Measurements from ENCODE around the gene APOA1. TPM values are rescaled to one million over a fixed set of nuclear protein-coding genes. Genes with fewer than 3 reads are reported as not detected.

Gene APOA1
- total RNA-seq, 2 experiments from 2014 or later = 0.47 to 0.77 TPM

DNA sequence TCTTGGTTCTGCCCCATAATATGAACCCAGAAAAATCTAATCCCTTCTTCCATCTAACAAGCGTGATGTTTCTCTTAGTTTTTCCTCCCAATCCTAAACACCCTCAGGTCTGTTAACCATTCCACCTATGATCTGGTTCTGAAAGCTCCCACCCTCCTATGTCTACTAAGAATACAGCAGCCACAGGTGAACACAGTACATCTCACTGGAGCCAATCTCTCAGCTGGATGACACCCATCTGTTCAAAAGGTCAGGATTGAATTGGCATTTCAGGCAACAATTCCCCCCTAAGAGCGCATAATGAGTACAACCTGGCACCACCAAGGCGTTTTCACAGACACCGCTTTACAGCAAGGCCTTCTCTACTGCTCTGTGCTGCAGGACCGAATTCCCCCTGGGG lies 19.0 kb upstream of the APOA1 start:
- Histone ChIP-seq H3K36me3 (ENCODE audit: insufficient read depth, low read length) (peaks cover 43% of the 10 kb centered on the region), H3K4me3 (ENCODE audit: low read length) (no peak overlapping the region), H3K27ac (ENCODE audit: low read depth in 1 of 2, low read length in 2 of 2) (peak overlapping the region in 1 of 2 donors; percentile 5), H3K27me3 (ENCODE audit: control insufficient read depth in 1 of 2, insufficient read depth in 2 of 2, low read length in 2 of 2) (no peaks in the 10 kb centered on the region), H3K4me1 (ENCODE audit: insufficient read depth, low read length) (peaks cover 54% of the 10 kb centered on the region), H3K9me3 (ENCODE audit: control insufficient read depth in 1 of 2, insufficient read depth in 1 of 2, low read length in 2 of 2) (no peaks in the 10 kb centered on the region)
- Mint-ChIP-seq H3K9me3 (no peaks in the 10 kb centered on the region), H3K4me1 (ENCODE audit: low read depth) (peaks cover 55% of the 10 kb centered on the region), H3K27me3 (no peaks in the 10 kb centered on the region), H3K27ac (peak overlapping the region; percentile 82), H3K4me3 (peak overlapping the region; percentile 26), H3K36me3 (ENCODE audit: low read depth) (peaks cover 46% of the 10 kb centered on the region)
- ATAC-seq (ENCODE audit: poor library complexity) (no peak), DNase-seq (no peak)
- ChIA-PET POLR2A (no interaction called here), CTCF (interaction anchor here (0.8 kb wide), 1 partner anchor 20 kb away, joined by 4 read pairs; no protein-coding TSS in a partner anchor)
- TF ChIP-seq, protein P1, sequence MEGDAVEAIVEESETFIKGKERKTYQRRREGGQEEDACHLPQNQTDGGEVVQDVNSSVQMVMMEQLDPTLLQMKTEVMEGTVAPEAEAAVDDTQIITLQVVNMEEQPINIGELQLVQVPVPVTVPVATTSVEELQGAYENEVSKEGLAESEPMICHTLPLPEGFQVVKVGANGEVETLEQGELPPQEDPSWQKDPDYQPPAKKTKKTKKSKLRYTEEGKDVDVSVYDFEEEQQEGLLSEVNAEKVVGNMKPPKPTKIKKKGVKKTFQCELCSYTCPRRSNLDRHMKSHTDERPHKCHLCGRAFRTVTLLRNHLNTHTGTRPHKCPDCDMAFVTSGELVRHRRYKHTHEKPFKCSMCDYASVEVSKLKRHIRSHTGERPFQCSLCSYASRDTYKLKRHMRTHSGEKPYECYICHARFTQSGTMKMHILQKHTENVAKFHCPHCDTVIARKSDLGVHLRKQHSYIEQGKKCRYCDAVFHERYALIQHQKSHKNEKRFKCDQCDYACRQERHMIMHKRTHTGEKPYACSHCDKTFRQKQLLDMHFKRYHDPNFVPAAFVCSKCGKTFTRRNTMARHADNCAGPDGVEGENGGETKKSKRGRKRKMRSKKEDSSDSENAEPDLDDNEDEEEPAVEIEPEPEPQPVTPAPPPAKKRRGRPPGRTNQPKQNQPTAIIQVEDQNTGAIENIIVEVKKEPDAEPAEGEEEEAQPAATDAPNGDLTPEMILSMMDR (IDR thresholded peaks at IDR 0.05) = no peak
- intact Hi-C loops (cut with DNase I, micrococcal nuclease) = loop anchor here in 1 of 2 experiments (10.0 kb wide), 1 partner anchor 68 kb away; no protein-coding TSS in a partner anchor

DNA sequence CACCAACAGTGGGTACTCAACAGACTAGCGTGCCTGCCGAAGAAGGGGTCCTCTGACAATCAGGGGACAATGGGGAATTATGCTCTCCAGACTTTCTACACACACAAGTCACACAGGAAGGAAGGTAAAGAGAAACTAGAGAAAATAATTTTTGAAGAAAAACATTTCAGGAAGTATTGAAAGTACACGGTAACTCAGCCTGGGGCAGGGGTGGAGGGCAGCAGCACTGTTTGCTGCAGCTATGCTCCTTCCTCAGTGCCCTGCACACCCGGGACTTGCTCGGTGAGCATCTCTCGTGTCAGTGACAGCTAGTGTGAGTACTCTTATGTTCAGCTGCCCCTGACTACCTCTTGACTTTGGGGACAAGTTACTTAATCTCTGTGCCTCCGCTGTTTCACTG lies 18.0 kb upstream of the APOA1 start:
- peaks cover 33% of the 10 kb centered on the region for H3K36me3 ChIP-seq (ENCODE audit: insufficient read depth, low read length)
- peaks cover 64% of the 10 kb centered on the region for H3K4me1 ChIP-seq (ENCODE audit: insufficient read depth, low read length)
- ATAC-seq (ENCODE audit: poor library complexity) = no peak
- H3K9me3 Mint-ChIP-seq = no peaks in the 10 kb centered on the region
- peak in 3 of 14 experiments; percentile 17 to 47 (median 18) for DNase-seq
- ChIA-PET POLR2A (interaction anchor here (0.7 to 7.0 kb wide), 5 partner anchors 19 to 305 kb away, joined by 3 to 76 read pairs (median 3); partner anchors contain the start of genes APOA1, PAFAH1B2 and ZPR1), CTCF (interaction anchor here (0.8 kb wide), 1 partner anchor 19 kb away, joined by 4 read pairs; no protein-coding TSS in a partner anchor)
- TF ChIP-seq, protein P1 (IDR thresholded peaks at IDR 0.05) = no peak
- peak overlapping the region; percentile 27 for H3K4me3 Mint-ChIP-seq
- no peaks in the 10 kb centered on the region for H3K9me3 ChIP-seq (ENCODE audit: control insufficient read depth in 1 of 2, insufficient read depth in 1 of 2, low read length in 2 of 2)
- intact Hi-C loops (cut with DNase I, micrococcal nuclease) = loop anchor here in 1 of 2 experiments (10.0 kb wide), 1 partner anchor 69 kb away; no protein-coding TSS in a partner anchor
- peak overlapping the region in 1 of 2 donors; percentile 62 for H3K27ac ChIP-seq (ENCODE audit: low read depth in 1 of 2, low read length in 2 of 2)
- no peak overlapping the region for H3K4me3 ChIP-seq (ENCODE audit: low read length)
- peaks cover 64% of the 10 kb centered on the region for H3K4me1 Mint-ChIP-seq (ENCODE audit: low read depth)
- H3K27me3 Mint-ChIP-seq = no peaks in the 10 kb centered on the region
- H3K36me3 Mint-ChIP-seq (ENCODE audit: low read depth) = peaks cover 36% of the 10 kb centered on the region
- no peaks in the 10 kb centered on the region for H3K27me3 ChIP-seq (ENCODE audit: control insufficient read depth in 1 of 2, insufficient read depth in 2 of 2, low read length in 2 of 2)
- peak overlapping the region; percentile 82 for H3K27ac Mint-ChIP-seq

DNA sequence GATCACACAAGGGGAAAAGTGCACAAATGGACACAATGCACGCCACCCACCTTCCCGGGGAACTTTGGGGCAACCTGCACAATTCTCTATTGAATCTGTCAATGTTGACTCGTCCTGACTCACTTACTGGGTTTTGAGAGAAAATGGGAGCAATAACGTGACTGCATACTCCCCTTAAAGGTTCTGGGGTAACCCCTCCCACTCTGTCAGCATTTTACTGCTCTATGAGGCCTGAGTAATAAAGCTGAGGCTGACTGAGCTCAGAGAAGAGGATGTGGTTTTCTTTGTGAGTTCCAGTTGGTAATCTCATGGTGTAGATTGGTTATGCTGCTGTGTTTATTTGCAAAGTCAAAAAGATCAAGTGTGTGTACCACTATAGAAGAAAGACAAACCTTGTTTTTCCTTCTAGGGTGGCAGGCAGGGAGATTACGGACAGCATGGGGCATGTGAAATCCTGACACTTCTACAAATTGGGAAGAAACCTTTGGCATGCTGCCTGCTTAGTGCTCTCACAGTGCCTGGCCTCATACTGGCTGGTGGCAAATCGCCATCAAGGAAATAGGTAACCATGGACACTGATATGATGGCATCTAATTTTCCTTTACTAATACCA lies 16.1 kb upstream of the APOA1 start:
- peaks cover 68% of the 10 kb centered on the region for H3K4me1 ChIP-seq (ENCODE audit: insufficient read depth, low read length)

More for the DNA sequence above, 16.1 kb upstream of the APOA1 start:
- ChIA-PET POLR2A (interaction anchor here (0.6 to 7.0 kb wide), 23 partner anchors 8 to 325 kb away, joined by 3 to 76 read pairs (median 3); partner anchors contain the start of genes APOA1, APOA5, PAFAH1B2 and SIDT2), CTCF (interaction anchor here (1.6 to 2.2 kb wide), 3 partner anchors 18 to 373 kb away, joined by 4 to 9 read pairs (median 5); partner anchors contain the start of gene APOA5)
- H3K27ac Mint-ChIP-seq = peak overlapping the region; percentile 82
- H3K4me3 Mint-ChIP-seq = peak overlapping the region; percentile 18
- H3K9me3 ChIP-seq (ENCODE audit: control insufficient read depth in 1 of 2, insufficient read depth in 1 of 2, low read length in 2 of 2) = no peaks in the 10 kb centered on the region
- peak overlapping the region; percentile 13 for H3K4me3 ChIP-seq (ENCODE audit: low read length)
- H3K27me3 ChIP-seq (ENCODE audit: control insufficient read depth in 1 of 2, insufficient read depth in 2 of 2, low read length in 2 of 2) = no peaks in the 10 kb centered on the region
- ATAC-seq (ENCODE audit: poor library complexity) (peak; percentile 95), DNase-seq (peak in 12 of 14 experiments; percentile 15 to 93 (median 52))
- H3K27ac ChIP-seq (ENCODE audit: low read depth in 1 of 2, low read length in 2 of 2) = peak overlapping the region; percentile 69 to 82
- intact Hi-C loops (cut with DNase I, micrococcal nuclease) = loop anchor here (5.0 to 10.0 kb wide), 3 partner anchors 61 to 71 kb away; partner anchors contain the start of genes APOA5 (in 1 of the 2) and ZPR1 (in 1 of the 2)
- H3K4me1 Mint-ChIP-seq (ENCODE audit: low read depth) = peaks cover 74% of the 10 kb centered on the region
- TF ChIP-seq, protein P1 (IDR thresholded peaks at IDR 0.05) = no peak
- H3K9me3 Mint-ChIP-seq = no peaks in the 10 kb centered on the region
- H3K36me3 ChIP-seq (ENCODE audit: insufficient read depth, low read length) = peaks cover 25% of the 10 kb centered on the region
- H3K27me3 Mint-ChIP-seq = no peaks in the 10 kb centered on the region
- peaks cover 29% of the 10 kb centered on the region for H3K36me3 Mint-ChIP-seq (ENCODE audit: low read depth)

All from CD4-positive, alpha-beta T cell (primary cell).